ENCODE measurements around the gene IL11RA.

The IL11RA gene

GRCh38 chr9:34654323-34655051 lies 2.5 kb downstream of the IL11RA start:
- DNase-seq (ENCODE audit: low read depth), result no peak

- DNase-seq (ENCODE audit: low read depth), result no peak
Measured at GRCh38 chr9:34655394-34655793, 3.4 kb downstream of the IL11RA start.

GRCh38 chr9:34656992-34657391 lies 5.0 kb downstream of the IL11RA start:
- no peak for DNase-seq (ENCODE audit: low read depth)

GRCh38 chr9:34658461-34658860 lies 6.5 kb downstream of the IL11RA start:
- DNase-seq (ENCODE audit: low read depth), result no peak

- no peak for DNase-seq (ENCODE audit: low read depth)
Measured at GRCh38 chr9:34659592-34660253, 7.7 kb downstream of the IL11RA start.

- no peak for DNase-seq (ENCODE audit: low read depth)
Measured at GRCh38 chr9:34662526-34663302, 10.7 kb downstream of the IL11RA start, which contains the start of gene CCL27. TSS of gene CCL27 (minus strand) at chr9:34662657. CDS start at chr9:34662633, 24 bp downstream.

- no peak for DNase-seq (ENCODE audit: low read depth)
Measured at GRCh38 chr9:34663303-34663605, 11.3 kb downstream of the IL11RA start.

- DNase-seq (ENCODE audit: low read depth), result peak; percentile 60
Measured at GRCh38 chr9:34664281-34665066, 12.5 kb downstream of the IL11RA start.

GRCh38 chr9:34665067-34665380 lies 13.0 kb downstream of the IL11RA start:
- DNase-seq (ENCODE audit: low read depth), result no peak

GRCh38 chr9:34665381-34666250 lies 13.6 kb downstream of the IL11RA start:
- peak; percentile 74 for DNase-seq (ENCODE audit: low read depth)

GRCh38 chr9:34669809-34670562 lies 18.0 kb downstream of the IL11RA start:
- no peak for DNase-seq (ENCODE audit: low read depth)

- DNase-seq (ENCODE audit: low read depth), result no peak
Measured at GRCh38 chr9:34671307-34671706, 19.3 kb downstream of the IL11RA start.

- no peak for DNase-seq (ENCODE audit: low read depth)
Measured at GRCh38 chr9:34674440-34674839, 22.5 kb downstream of the IL11RA start.

- DNase-seq (ENCODE audit: low read depth), result no peak
Measured at GRCh38 chr9:34675048-34675714, 23.2 kb downstream of the IL11RA start.

- DNase-seq (ENCODE audit: low read depth), result no peak
Measured at GRCh38 chr9:34675869-34676268, 23.9 kb downstream of the IL11RA start.

- no peak for DNase-seq (ENCODE audit: low read depth)
Measured at GRCh38 chr9:34684145-34684544, 32.2 kb downstream of the IL11RA start.

GRCh38 chr9:34684816-34685215 lies 32.8 kb downstream of the IL11RA start:
- no peak for DNase-seq (ENCODE audit: low read depth)

GRCh38 chr9:34685591-34685990 lies 33.6 kb downstream of the IL11RA start:
- no peak for DNase-seq (ENCODE audit: low read depth)

GRCh38 chr9:34686231-34686630 lies 34.2 kb downstream of the IL11RA start:
- no peak for DNase-seq (ENCODE audit: low read depth)

GRCh38 chr9:34686732-34687131 lies 34.7 kb downstream of the IL11RA start:
- no peak for DNase-seq (ENCODE audit: low read depth)

Data from CMK (cell line).